TTC549 (cell line): ENCODE data around the gene TMEM161A.
"Not testable (repeated sequence)": the region's sequence is repeated elsewhere in the genome, so short reads cannot be mapped to it uniquely, and the experiment has no call there.

Experiments
- FAIRE-seq: peaks from 2 replicates; lab custom pipeline; 2012; peaks lifted over from hg19 to GRCh38; lab: Jason Lieb, UNC

Gene TMEM161A

GRCh38 chr19:19121371-19121770, 16.9 kb downstream of the TMEM161A start:
- no peak for FAIRE-seq

GRCh38 chr19:19120308-19121231, 17.7 kb downstream of the TMEM161A start:
- FAIRE-seq = no peak

- FAIRE-seq = no peak
Observed at GRCh38 chr19:19119325-19120237, 18.7 kb downstream of the TMEM161A start.

GRCh38 chr19:19115954-19116353, 22.3 kb downstream of the TMEM161A start:
- FAIRE-seq = no peak

GRCh38 chr19:19113040-19113626, 25.1 kb downstream of the TMEM161A start:
- FAIRE-seq = no peak

- FAIRE-seq = no peak
Observed at GRCh38 chr19:19111967-19112580, 26.2 kb downstream of the TMEM161A start.

GRCh38 chr19:19111136-19111835, 27.0 kb downstream of the TMEM161A start:
- no peak for FAIRE-seq

- FAIRE-seq = no peak
Observed at GRCh38 chr19:19110410-19111135, 27.7 kb downstream of the TMEM161A start.

- FAIRE-seq = no peak
Observed at GRCh38 chr19:19109601-19110000, 28.7 kb downstream of the TMEM161A start.

GRCh38 chr19:19107654-19108053, 30.6 kb downstream of the TMEM161A start:
- FAIRE-seq = no peak

- FAIRE-seq = not testable (repeated sequence)
Observed at GRCh38 chr19:19106938-19107337, 31.3 kb downstream of the TMEM161A start.

GRCh38 chr19:19106056-19106551, 32.2 kb downstream of the TMEM161A start:
- FAIRE-seq = no peak

GRCh38 chr19:19105365-19106055, 32.8 kb downstream of the TMEM161A start:
- no peak for FAIRE-seq

- FAIRE-seq = no peak
Observed at GRCh38 chr19:19103167-19103566, 35.1 kb downstream of the TMEM161A start.

GRCh38 chr19:19102566-19102965, 35.7 kb downstream of the TMEM161A start:
- not testable (repeated sequence) for FAIRE-seq

- no peak for FAIRE-seq
Observed at GRCh38 chr19:19101540-19101939, 36.7 kb downstream of the TMEM161A start.

- FAIRE-seq = no peak
Observed at GRCh38 chr19:19098703-19099632, 39.3 kb downstream of the TMEM161A start.

- no peak for FAIRE-seq
Observed at GRCh38 chr19:19098084-19098702, 40.1 kb downstream of the TMEM161A start.
